Pancreas (tissue), 10 donors: Measurements from ENCODE around the gene BCL11B. TPM values are rescaled to one million over a fixed set of nuclear protein-coding genes. Genes with fewer than 3 reads are reported as not detected.

Experiments used
- ATAC-seq, 4 donors: fragments of 200-7000 bp; cut with Tn5 transposase; one replicate each; pipeline versions ENCODE4 v1.8.0 to v1.9.1; 2020; ENCODE audit warnings: mild to moderate bottlenecking in 4 of 4, moderate library complexity in 4 of 4
- DNase-seq, 6 donors: peaks; one replicate each; pipeline ENCODE4 v3.0.0-alpha.2; 2020
- FAIRE-seq: peaks from 2 replicates; lab custom pipeline; 2012; peaks lifted over from hg19 to GRCh38; lab: Jason Lieb, UNC
- H3K27ac ChIP-seq, 4 donors: fragments of 200-600 bp; sonication (generic); 1 replicate in 3 of 4; 2 replicates in 1 of 4; pipeline versions ENCODE4 v1.5.0 to v1.8.0; 2020
- H3K27me3 ChIP-seq, 4 donors: fragments of 200-600 bp; one replicate each; pipeline ENCODE4 v1.8.0; 2021
- H3K36me3 ChIP-seq, 3 donors: fragments of 200-600 bp; sonication (generic) in 1 of 3; one replicate each; pipeline versions ENCODE4 v1.5.0 to v1.8.0; 2020 to 2021
- H3K4me1 ChIP-seq, 3 donors: fragments of 200-600 bp; one replicate each; pipeline ENCODE4 v1.8.0; 2021
- H3K4me3 ChIP-seq, 4 donors: fragments of 200-600 bp; sonication (generic) in 2 of 4; one replicate each; pipeline versions ENCODE4 v1.5.0 to v1.8.0; 2020 to 2021
- H3K9me3 ChIP-seq, 4 donors: fragments of 200-600 bp; one replicate each; pipeline ENCODE4 v1.8.0; 2021
- CTCF ChIP-seq, 4 donors: fragments of 200-600 bp; sonication (generic) in 3 of 4; IDR thresholded peaks; one replicate each; pipeline versions ENCODE4 v1.5.0 to v1.8.0; 2021; ENCODE audit warnings: antibody characterized with exemption in 4 of 4
- WGBS, 2 donors: extraction: QIAGEN DNeasy Blood & Tissue Kit; methylation state at CpG; one replicate each; pipeline ENCODE4 v1.1.7; 2013; 5-methylcytosine and 5-hydroxymethylcytosine counted together
- intact Hi-C, 3 donors: fragments of 100-400 bp; cut with DNase I; formaldehyde crosslinking; loops; one replicate each; pipeline versions ENCODE4 v1.11.1 to v1.14.2; 2022
- polyA plus RNA-seq, 2 donors: library from polyadenylated mRNA; stranded (reverse); fragments of 200-250 nt; gene quantifications; one replicate each; pipeline ENCODE4 v1.2.3, GENCODE V29; 2013
- total RNA-seq, 6 donors: library from RNA; stranded (reverse); fragmentation: NEBNext Ultra II Directional in 4 of 6; extraction: Animal tissue kit (Norgen Biotek cat#: 25700) in 4 of 6; gene quantifications; one replicate each; pipeline versions ENCODE4 v1.2.1 to v1.2.4, GENCODE V29; 2021 to 2023
- donor health status: healthy with polysubstance abuse.
- donor health status: DM: no; HTN: no; CAD: no; lungs with moderate emphysema.
- donor health status: DM: no; HTN: no; CAD: no.
- donor health status: control.
- donor health status: control.
- donor health status: Bipolar disorder and iron deficiency.
- donor health status: DM: yes; HTN: yes; CAD: no.
- donor health status: DM: no; HTN: no; CAD: no.
- donor health status: DM: no; HTN: no; CAD: no.
- donor health status: DM: yes; HTN: yes; CAD: no.

The BCL11B gene
- total RNA-seq (under 1 TPM; 0.12 to 0.47 (median 0.36) TPM), polyA plus RNA-seq (under 1 TPM; 0.04 to 0.07 TPM)

GRCh38 chr14:99271951-99272631, at the start of gene BCL11B:
TSS of gene BCL11B (minus strand) at chr14:99272197. CDS start at chr14:99271218, 979 bp downstream.
- ATAC-seq: peak in 3 of 4 donors; percentile 53 to 65 (median 60)
- no peaks in the 10 kb centered on the region for H3K9me3 ChIP-seq
- H3K4me1 ChIP-seq: peaks cover 4 to 12% (median 8%) of the 10 kb centered on the region in 3 donors
- intact Hi-C loops: no loop called here
- peaks cover 0 to 29% (median 9%) of the 10 kb centered on the region in 4 donors for H3K27me3 ChIP-seq
- 1 to 2% methylated on average over 50 of the region's 50 CpGs for WGBS, 2 donors
- DNase-seq: peak in 2 of 6 donors; percentile 19 to 25
- H3K36me3 ChIP-seq: no peaks in the 10 kb centered on the region
- H3K4me3 ChIP-seq: peak within 1 kb of the TSS in 3 of 4 donors; percentile 6 to 39 (median 12)
- no peak for FAIRE-seq
- no peak for TF ChIP-seq CTCF (IDR thresholded peaks at IDR 0.05)
- H3K27ac ChIP-seq: no peak within 1 kb of the TSS

GRCh38 chr14:99321236-99321925, 49.4 kb upstream of the BCL11B start:
- H3K27me3 ChIP-seq: no peaks in the 10 kb centered on the region
- no peak for FAIRE-seq
- no peak for ATAC-seq
- H3K27ac ChIP-seq: no peak overlapping the region
- TF ChIP-seq CTCF (IDR thresholded peaks at IDR 0.05): no peak
- no peaks in the 10 kb centered on the region for H3K9me3 ChIP-seq
- no peak overlapping the region for H3K4me3 ChIP-seq
- H3K4me1 ChIP-seq: no peaks in the 10 kb centered on the region
- DNase-seq: no peak
- WGBS, 2 donors: 92 to 95% methylated on average over 16 of the region's 16 CpGs
- intact Hi-C loops: no loop called here
- H3K36me3 ChIP-seq: no peaks in the 10 kb centered on the region

- H3K9me3 ChIP-seq: no peaks in the 10 kb centered on the region
- DNase-seq (no peak), ATAC-seq (no peak), FAIRE-seq (no peak)
- no peaks in the 10 kb centered on the region for H3K36me3 ChIP-seq
- WGBS, 2 donors: 78 to 79% methylated on average over 27 of the region's 27 CpGs
- H3K27ac ChIP-seq: no peak overlapping the region
- H3K4me1 ChIP-seq: no peaks in the 10 kb centered on the region
- intact Hi-C loops: no loop called here
- TF ChIP-seq CTCF (IDR thresholded peaks at IDR 0.05): no peak
- H3K27me3 ChIP-seq: no peaks in the 10 kb centered on the region
- no peak overlapping the region for H3K4me3 ChIP-seq
Measured at GRCh38 chr14:99320621-99321235, 48.7 kb upstream of the BCL11B start.

GRCh38 chr14:99320105-99320572, 48.1 kb upstream of the BCL11B start:
- Histone ChIP-seq H3K36me3 (no peaks in the 10 kb centered on the region), H3K4me1 (no peaks in the 10 kb centered on the region), H3K4me3 (no peak overlapping the region), H3K27me3 (no peaks in the 10 kb centered on the region), H3K9me3 (no peaks in the 10 kb centered on the region), H3K27ac (no peak overlapping the region)
- ATAC-seq (peak; percentile 54 to 85 (median 74)), DNase-seq (peak in 5 of 6 donors; percentile 21 to 86 (median 67)), FAIRE-seq (no peak)
- intact Hi-C loops: no loop called here
- peak; percentile 67 to 81 (median 75) for TF ChIP-seq CTCF (IDR thresholded peaks at IDR 0.05)
- WGBS, 2 donors: 12 to 22% methylated on average over 20 to 23 of the region's 23 CpGs
